CD14-positive monocyte (primary cell): ENCODE results near the gene TNFRSF14. TPM values are rescaled to one million over a fixed set of nuclear protein-coding genes. Genes with fewer than 3 reads are reported as not detected.
A peak's percentile ranks its signal among the peaks of the same experiment; 100 is the strongest.

Source experiments
- DNase-seq, 3 donors: peaks; one replicate each; pipeline ENCODE4 v3.0.0-alpha.2; 2011 to 2022
- H2AFZ ChIP-seq: 2 replicates; pipeline ENCODE4 v1.6.0; 2012; ENCODE audit warnings: mild to moderate bottlenecking, low read depth, low read length, inconsistent platforms; ENCODE audit not compliant: insufficient read depth, poor library complexity, severe bottlenecking
- H3K27ac ChIP-seq, 2 donors: 1 replicate in 1 of 2; 2 replicates in 1 of 2; pipeline ENCODE4 v1.5.1; 2012 to 2013; ENCODE audit warnings: low read length in 2 of 2, control low read depth in 1 of 2, inconsistent platforms in 1 of 2, low read depth in 1 of 2, mild to moderate bottlenecking in 1 of 2
- H3K27me3 ChIP-seq, 2 donors: one replicate each; pipeline versions ENCODE4 v1.6.0 to v1.6.1; 2011 to 2013; ENCODE audit warnings: low read length in 2 of 2; ENCODE audit not compliant: control insufficient read depth in 2 of 2, insufficient read depth in 2 of 2
- H3K36me3 ChIP-seq, 2 donors: replicated peaks in 1 of 2; 1 replicate in 1 of 2; 2 replicates in 1 of 2; pipeline versions ENCODE4 v1.5.1 to v1.6.1; 2012 to 2013; ENCODE audit warnings: low read length in 2 of 2, control low read depth in 1 of 2, inconsistent platforms in 1 of 2, mild to moderate bottlenecking in 1 of 2; ENCODE audit not compliant: insufficient read depth in 2 of 2, control insufficient read depth in 1 of 2
- H3K4me1 ChIP-seq, 2 donors: 1 replicate in 1 of 2; 2 replicates in 1 of 2; pipeline versions ENCODE4 v1.5.1 to v1.6.1; 2012 to 2013; ENCODE audit warnings: low read length in 2 of 2, control low read depth in 1 of 2, inconsistent platforms in 1 of 2, mild to moderate bottlenecking in 1 of 2, moderate library complexity in 1 of 2; ENCODE audit not compliant: insufficient read depth in 2 of 2, control insufficient read depth in 1 of 2
- H3K4me2 ChIP-seq: replicated peaks from 2 replicates; pipeline ENCODE3; 2012; ENCODE audit warnings: low read length, moderate library complexity, mild to moderate bottlenecking; ENCODE audit not compliant: poor library complexity, severe bottlenecking; ENCODE audit errors: extremely low read depth
- H3K4me3 ChIP-seq, 3 experiments: fragments of 200-600 bp in 1 of 3; sonication (generic) in 1 of 3; replicated peaks in 1 of 3; 1 replicate in 2 of 3; 2 replicates in 1 of 3; pipeline ENCODE4 v1.5.1; 2011 to 2013; ENCODE audit warnings: low read length in 3 of 3, mild to moderate bottlenecking in 3 of 3, control low read depth in 2 of 3, low read depth in 2 of 3, inconsistent platforms in 1 of 3, moderate library complexity in 1 of 3
- H3K79me2 ChIP-seq: 2 replicates; pipeline ENCODE4 v1.6.0; 2012; ENCODE audit warnings: mild to moderate bottlenecking, control low read depth, inconsistent platforms, low read length, moderate library complexity; ENCODE audit not compliant: insufficient read depth
- H3K9ac ChIP-seq: 2 replicates; pipeline ENCODE4 v1.6.0; 2017; ENCODE audit warnings: low read length, mild to moderate bottlenecking; ENCODE audit not compliant: insufficient read depth, poor library complexity, severe bottlenecking
- H3K9me3 ChIP-seq, 2 donors: replicated peaks in 1 of 2; 1 replicate in 1 of 2; 2 replicates in 1 of 2; pipeline versions ENCODE4 v1.5.1 to v1.6.1; 2012 to 2013; ENCODE audit warnings: low read length in 2 of 2, control low read depth in 1 of 2; ENCODE audit not compliant: control insufficient read depth in 1 of 2, insufficient read depth in 1 of 2
- H4K20me1 ChIP-seq: 2 replicates; pipeline ENCODE4 v1.6.0; 2012; ENCODE audit warnings: mild to moderate bottlenecking, low read length, control low read depth, moderate library complexity; ENCODE audit not compliant: insufficient read depth
- H3K27ac Mint-ChIP-seq, 7 donors: one replicate each; pipeline ENCODE4 v1.8.0; 2020; ENCODE audit warnings: mild to moderate bottlenecking in 7 of 7, mixed read lengths in 7 of 7, moderate library complexity in 6 of 7, inconsistent platforms in 2 of 7
- H3K27me3 Mint-ChIP-seq, 3 donors: one replicate each; pipeline ENCODE4 v1.8.0; 2021 to 2022; ENCODE audit warnings: low read depth in 3 of 3, mild to moderate bottlenecking in 3 of 3, mixed read lengths in 3 of 3, moderate library complexity in 3 of 3, inconsistent platforms in 1 of 3
- H3K36me3 Mint-ChIP-seq, 2 donors: one replicate each; pipeline ENCODE4 v1.8.0; 2020; ENCODE audit warnings: mixed read lengths in 2 of 2, inconsistent platforms in 1 of 2, mild to moderate bottlenecking in 1 of 2
- H3K4me1 Mint-ChIP-seq: one replicate; pipeline ENCODE4 v1.8.0; 2020; ENCODE audit warnings: mild to moderate bottlenecking, mixed read lengths
- H3K4me3 Mint-ChIP-seq, 2 donors: one replicate each; pipeline ENCODE4 v1.8.0; 2020; ENCODE audit warnings: mild to moderate bottlenecking in 2 of 2, mixed read lengths in 2 of 2, moderate library complexity in 1 of 2
- H3K9me3 Mint-ChIP-seq, 7 donors: one replicate each; pipeline ENCODE4 v1.8.0; 2020 to 2022; ENCODE audit warnings: mixed read lengths in 7 of 7, mild to moderate bottlenecking in 6 of 7, moderate library complexity in 6 of 7, inconsistent platforms in 2 of 7
- WGBS: methylation state at CpG from one replicate; pipeline ENCODE4 v1.1.5; 2013; ENCODE audit warnings: missing lambda C conversion rate; ENCODE audit not compliant: insufficient coverage; 5-methylcytosine and 5-hydroxymethylcytosine counted together
- intact Hi-C, 2 donors: fragments of 100-400 bp; cut with micrococcal nuclease; formaldehyde crosslinking; loops; one replicate each; pipeline versions ENCODE4 v1.15.0 to v1.15.1; 2023
- polyA plus RNA-seq, 3 donors: library from polyadenylated mRNA; depleted of rRNA in 1 of 3; unstranded in 2 of 3; stranded (reverse) in 1 of 3; fragments of 300-500 nt in 2 of 3; fragments of >200 nt in 1 of 3; fragmentation: Illumina TruSeq in 2 of 3; gene quantifications; 1 replicate in 2 of 3; 2 replicates in 1 of 3; pipeline ENCODE4 v1.2.3, GENCODE V29; 2012 to 2021
- TF ChIP-seq, protein P1 (sequence below): fragments of 200-600 bp; IDR thresholded peaks from one replicate; pipeline ENCODE4 v1.8.0; 2022; ENCODE audit warnings: antibody characterized with exemption, mild to moderate bottlenecking

Gene TNFRSF14
- polyA plus RNA-seq, 3 donors: 62.1 to 512 (median 64.4) TPM

DNA sequence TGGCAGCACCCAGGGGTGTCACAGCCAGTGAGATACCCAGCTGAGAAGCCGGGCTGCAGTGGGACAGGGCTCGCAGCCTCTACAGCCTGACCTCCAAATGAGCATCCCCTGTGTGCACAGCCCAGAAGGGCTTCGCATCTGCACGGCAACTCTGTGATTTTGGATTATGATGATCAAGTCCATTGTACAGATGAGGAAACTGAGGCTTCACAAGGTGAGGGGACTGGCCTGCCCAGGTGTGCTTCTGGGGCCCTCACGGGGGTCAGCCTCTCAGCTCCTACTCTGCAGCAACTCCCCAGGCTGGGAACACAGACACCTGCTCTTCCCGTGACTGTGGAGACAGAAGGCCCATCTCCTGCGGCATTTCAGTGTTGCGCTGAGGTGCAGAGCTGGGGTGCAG, 17.3 kb upstream of the TNFRSF14 start:
- Histone ChIP-seq H3K4me2 (no peak overlapping the region), H3K4me1 (no peaks in the 10 kb centered on the region), H3K9me3 (no peaks in the 10 kb centered on the region), H4K20me1 (no peaks in the 10 kb centered on the region), H3K27me3 (peaks cover 3 to 39% of the 10 kb centered on the region in 2 donors), H2AFZ (no peak overlapping the region), H3K27ac (no peak overlapping the region), H3K9ac (no peak overlapping the region), H3K4me3 (no peak overlapping the region), H3K79me2 (no peaks in the 10 kb centered on the region), H3K36me3 (no peaks in the 10 kb centered on the region)
- peaks cover 2% of the 10 kb centered on the region for H3K4me1 Mint-ChIP-seq
- TF ChIP-seq, protein P1, sequence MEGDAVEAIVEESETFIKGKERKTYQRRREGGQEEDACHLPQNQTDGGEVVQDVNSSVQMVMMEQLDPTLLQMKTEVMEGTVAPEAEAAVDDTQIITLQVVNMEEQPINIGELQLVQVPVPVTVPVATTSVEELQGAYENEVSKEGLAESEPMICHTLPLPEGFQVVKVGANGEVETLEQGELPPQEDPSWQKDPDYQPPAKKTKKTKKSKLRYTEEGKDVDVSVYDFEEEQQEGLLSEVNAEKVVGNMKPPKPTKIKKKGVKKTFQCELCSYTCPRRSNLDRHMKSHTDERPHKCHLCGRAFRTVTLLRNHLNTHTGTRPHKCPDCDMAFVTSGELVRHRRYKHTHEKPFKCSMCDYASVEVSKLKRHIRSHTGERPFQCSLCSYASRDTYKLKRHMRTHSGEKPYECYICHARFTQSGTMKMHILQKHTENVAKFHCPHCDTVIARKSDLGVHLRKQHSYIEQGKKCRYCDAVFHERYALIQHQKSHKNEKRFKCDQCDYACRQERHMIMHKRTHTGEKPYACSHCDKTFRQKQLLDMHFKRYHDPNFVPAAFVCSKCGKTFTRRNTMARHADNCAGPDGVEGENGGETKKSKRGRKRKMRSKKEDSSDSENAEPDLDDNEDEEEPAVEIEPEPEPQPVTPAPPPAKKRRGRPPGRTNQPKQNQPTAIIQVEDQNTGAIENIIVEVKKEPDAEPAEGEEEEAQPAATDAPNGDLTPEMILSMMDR: no peak
- 85% methylated on average over 8 of the region's 8 CpGs for WGBS
- H3K4me3 Mint-ChIP-seq: no peak overlapping the region
- intact Hi-C loops: no loop called here
- H3K9me3 Mint-ChIP-seq: no peaks in the 10 kb centered on the region
- peaks cover 22 to 75% (median 34%) of the 10 kb centered on the region in 3 donors for H3K27me3 Mint-ChIP-seq
- H3K36me3 Mint-ChIP-seq: no peaks in the 10 kb centered on the region
- no peak overlapping the region for H3K27ac Mint-ChIP-seq
- no peak for DNase-seq

DNA sequence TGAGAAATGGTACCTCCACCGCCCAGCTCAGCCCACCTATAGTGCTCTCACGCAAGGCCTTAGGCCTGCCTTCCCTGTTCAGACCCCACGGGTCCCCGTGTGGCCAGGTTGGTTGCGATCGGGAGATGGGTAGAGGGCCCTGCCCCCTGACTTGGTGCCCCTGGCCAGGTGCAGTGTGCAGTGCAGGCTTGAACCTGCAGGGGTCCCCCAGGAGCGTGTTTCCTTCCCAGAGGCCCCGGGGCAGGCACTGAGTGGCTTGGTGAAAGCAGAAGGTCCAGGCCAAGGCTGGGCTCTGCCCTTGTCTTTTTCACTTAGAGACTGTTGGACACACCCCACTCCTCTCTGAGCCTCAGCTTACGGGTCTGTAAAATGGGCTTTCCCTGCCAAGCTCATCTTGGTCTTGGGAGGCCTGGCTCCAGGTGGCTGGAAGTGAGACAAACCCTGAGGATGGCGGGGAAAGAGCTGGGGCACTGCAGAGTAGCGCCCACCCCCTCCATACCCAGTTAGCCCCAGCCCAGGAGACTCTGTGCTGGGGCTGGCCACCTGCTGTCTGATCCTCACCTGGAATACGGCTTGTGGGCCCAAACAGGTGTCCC, 16.8 kb upstream of the TNFRSF14 start:
- intact Hi-C loops: no loop called here
- Mint-ChIP-seq H3K36me3 (no peaks in the 10 kb centered on the region), H3K27me3 (peaks cover 20 to 78% (median 34%) of the 10 kb centered on the region in 3 donors), H3K4me3 (no peak overlapping the region), H3K27ac (no peak overlapping the region), H3K4me1 (peaks cover 2% of the 10 kb centered on the region), H3K9me3 (no peaks in the 10 kb centered on the region)
- H3K9ac ChIP-seq: no peak overlapping the region
- H3K9me3 ChIP-seq: no peaks in the 10 kb centered on the region
- DNase-seq: peak in 1 of 3 donors; percentile 22
- 80% methylated on average over 10 of the region's 12 CpGs for WGBS
- TF ChIP-seq, protein P1: peak; percentile 35
- no peaks in the 10 kb centered on the region for H4K20me1 ChIP-seq
- H3K4me3 ChIP-seq: no peak overlapping the region
- peaks cover 3 to 35% of the 10 kb centered on the region in 2 donors for H3K27me3 ChIP-seq
- no peak overlapping the region for H3K27ac ChIP-seq
- no peaks in the 10 kb centered on the region for H3K79me2 ChIP-seq
- H3K4me1 ChIP-seq: no peaks in the 10 kb centered on the region
- H2AFZ ChIP-seq: no peak overlapping the region
- no peak overlapping the region for H3K4me2 ChIP-seq
- H3K36me3 ChIP-seq: no peaks in the 10 kb centered on the region
